ENCODE data around the gene ARHGEF6.
A peak's percentile ranks its signal among the peaks of the same experiment; 100 is the strongest.
"Not testable (repeated sequence)": the region's sequence is repeated elsewhere in the genome, so short reads cannot be mapped to it uniquely, and the experiment has no call there.

Gene ARHGEF6, protein sequence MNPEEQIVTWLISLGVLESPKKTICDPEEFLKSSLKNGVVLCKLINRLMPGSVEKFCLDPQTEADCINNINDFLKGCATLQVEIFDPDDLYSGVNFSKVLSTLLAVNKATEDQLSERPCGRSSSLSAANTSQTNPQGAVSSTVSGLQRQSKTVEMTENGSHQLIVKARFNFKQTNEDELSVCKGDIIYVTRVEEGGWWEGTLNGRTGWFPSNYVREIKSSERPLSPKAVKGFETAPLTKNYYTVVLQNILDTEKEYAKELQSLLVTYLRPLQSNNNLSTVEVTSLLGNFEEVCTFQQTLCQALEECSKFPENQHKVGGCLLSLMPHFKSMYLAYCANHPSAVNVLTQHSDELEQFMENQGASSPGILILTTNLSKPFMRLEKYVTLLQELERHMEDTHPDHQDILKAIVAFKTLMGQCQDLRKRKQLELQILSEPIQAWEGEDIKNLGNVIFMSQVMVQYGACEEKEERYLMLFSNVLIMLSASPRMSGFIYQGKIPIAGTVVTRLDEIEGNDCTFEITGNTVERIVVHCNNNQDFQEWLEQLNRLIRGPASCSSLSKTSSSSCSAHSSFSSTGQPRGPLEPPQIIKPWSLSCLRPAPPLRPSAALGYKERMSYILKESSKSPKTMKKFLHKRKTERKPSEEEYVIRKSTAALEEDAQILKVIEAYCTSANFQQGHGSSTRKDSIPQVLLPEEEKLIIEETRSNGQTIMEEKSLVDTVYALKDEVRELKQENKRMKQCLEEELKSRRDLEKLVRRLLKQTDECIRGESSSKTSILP

DNA sequence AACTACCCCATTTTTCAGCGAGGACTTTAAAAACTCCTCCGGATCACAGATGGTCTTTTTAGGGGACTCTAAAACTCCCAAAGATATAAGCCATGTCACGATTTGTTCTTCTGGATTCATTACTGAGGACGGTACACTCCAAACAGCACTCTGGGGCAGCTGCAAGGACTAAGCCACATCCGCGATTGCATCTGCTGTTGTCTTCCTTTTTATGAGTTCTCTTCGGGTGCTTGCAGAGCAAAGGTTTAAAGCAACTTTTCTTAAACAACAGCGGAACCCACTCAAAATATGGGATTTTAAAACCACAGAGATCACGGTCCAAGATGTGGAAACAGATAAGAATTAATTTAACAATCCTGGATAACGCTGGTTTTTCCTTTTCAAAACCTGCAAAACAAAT, at the start of gene ARHGEF6:
Gene ARHGEF6 (minus strand): TSS at position 170 of the 400 bp plus-strand sequence. CDS start 50 bp downstream, at position 120.
- DNase-seq: no peak

DNA sequence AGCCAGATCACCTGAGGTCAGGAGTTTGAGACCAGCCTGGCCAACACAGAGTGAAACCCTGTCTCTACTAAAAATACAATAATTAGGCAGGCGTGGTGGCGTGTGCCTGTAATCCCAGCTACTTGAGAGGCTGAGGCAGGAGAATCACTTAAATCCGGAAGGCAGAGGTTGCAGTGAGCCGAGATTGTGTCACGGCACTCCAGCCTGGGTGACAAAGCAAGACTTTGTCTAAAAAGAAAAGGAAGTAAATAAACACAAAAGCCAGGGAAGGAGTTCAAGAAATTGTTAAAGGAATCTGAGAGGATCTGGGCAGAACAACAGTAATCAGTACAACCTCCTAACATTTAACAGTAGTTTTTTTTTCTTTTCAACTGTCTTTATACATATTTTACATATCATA, 48.7 kb upstream of the ARHGEF6 start:
- DNase-seq: no peak

GRCh38 chrX:136828830-136829229, 48.1 kb upstream of the ARHGEF6 start:
- DNase-seq: no peak

GRCh38 chrX:136827026-136827425, 46.3 kb upstream of the ARHGEF6 start:
- DNase-seq: no peak

- no peak for DNase-seq
These were observed 45.0 kb upstream of the ARHGEF6 start for GRCh38 chrX:136825771-136826170.

- DNase-seq: no peak
These were observed 42.4 kb upstream of the ARHGEF6 start for GRCh38 chrX:136823175-136823574.

DNA sequence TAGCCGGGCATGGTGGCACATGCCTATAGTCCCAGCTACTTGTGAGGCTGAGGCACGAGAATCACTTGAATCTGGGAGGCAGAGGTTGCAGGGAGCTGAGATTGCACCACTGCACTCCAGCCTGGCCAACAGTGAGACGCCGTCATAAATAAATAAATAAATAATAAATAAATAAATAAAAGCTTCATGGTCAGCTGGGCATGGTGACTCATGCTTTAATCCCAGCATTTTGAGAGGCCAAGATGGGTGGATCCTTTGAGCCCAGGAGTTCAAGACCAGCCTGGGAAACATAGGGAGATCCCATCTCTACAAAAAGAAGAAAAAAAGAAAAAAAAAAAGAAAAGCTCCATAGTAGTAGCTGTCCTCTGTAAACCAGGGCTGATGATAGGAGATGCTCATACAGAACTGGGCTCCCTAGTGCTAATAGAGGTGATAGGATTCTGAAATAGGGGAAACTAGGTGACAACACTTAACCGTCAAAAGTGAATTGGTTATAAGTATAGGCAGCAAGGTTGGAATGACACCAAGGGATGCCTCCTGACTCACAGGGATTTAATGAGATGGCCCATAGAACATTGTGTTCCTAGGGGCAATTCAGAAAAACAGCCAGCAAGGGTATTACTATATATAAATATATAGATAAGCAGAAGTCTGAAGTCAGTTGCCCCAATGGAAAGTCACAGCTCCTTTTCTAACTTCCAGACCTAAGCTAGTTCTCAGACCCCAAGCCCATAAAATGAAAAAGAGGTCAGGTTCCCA, 41.8 kb upstream of the ARHGEF6 start:
- DNase-seq: no peak

- not testable (repeated sequence) for DNase-seq
These were observed 39.0 kb upstream of the ARHGEF6 start for GRCh38 chrX:136819756-136820155.

- no peak for DNase-seq
These were observed 38.4 kb upstream of the ARHGEF6 start for GRCh38 chrX:136819031-136819703.

GRCh38 chrX:136816975-136817374, 36.2 kb upstream of the ARHGEF6 start:
- DNase-seq: no peak

- no peak for DNase-seq
These were observed 34.4 kb upstream of the ARHGEF6 start for GRCh38 chrX:136814847-136815750.

- no peak for DNase-seq
These were observed 31.6 kb upstream of the ARHGEF6 start for GRCh38 chrX:136812286-136812685.

DNA sequence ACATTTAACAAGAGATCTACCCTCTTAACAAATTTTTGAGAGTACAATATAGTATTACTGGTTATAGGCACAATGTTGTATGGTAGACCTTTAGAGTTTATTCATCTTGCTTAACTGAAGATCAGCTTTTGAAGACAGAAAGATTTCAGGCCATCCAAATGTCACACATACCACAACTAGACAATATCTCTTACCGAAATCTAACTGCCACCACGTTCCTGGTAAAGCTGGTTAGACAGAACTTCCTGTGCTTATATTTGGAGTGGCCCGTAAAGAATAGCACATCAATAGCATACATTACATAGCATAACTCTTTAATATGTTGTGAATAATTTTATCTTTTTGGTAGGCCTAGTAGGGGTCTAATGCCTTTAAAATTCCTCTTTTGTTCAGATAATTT, 29.8 kb upstream of the ARHGEF6 start:
- no peak for DNase-seq

- peak; percentile 20 for DNase-seq
These were observed 26.2 kb upstream of the ARHGEF6 start for GRCh38 chrX:136806891-136807410.

DNA sequence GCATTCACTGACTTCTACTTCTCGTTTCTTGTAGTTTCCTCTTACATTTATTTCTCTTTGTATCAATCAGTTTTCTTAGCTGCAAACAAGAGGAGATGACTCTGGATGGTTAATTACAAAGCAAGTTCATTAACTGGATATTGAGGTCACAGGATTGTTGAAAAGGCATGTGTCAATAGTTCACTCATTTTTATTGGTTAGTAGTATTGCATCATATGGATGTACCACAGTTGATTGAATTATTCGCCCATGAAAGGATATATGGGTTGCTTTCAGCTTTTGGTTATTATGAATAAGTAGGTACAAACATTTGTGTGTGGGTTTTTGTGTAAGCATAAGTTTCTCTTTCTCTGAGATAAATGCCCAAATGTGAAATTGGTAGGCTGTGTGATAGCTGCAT, 21.8 kb upstream of the ARHGEF6 start:
- no peak for DNase-seq

- DNase-seq: no peak
These were observed 17.1 kb upstream of the ARHGEF6 start for GRCh38 chrX:136797787-136798186.

GRCh38 chrX:136795132-136795531, 14.4 kb upstream of the ARHGEF6 start:
- not testable (repeated sequence) for DNase-seq

DNA sequence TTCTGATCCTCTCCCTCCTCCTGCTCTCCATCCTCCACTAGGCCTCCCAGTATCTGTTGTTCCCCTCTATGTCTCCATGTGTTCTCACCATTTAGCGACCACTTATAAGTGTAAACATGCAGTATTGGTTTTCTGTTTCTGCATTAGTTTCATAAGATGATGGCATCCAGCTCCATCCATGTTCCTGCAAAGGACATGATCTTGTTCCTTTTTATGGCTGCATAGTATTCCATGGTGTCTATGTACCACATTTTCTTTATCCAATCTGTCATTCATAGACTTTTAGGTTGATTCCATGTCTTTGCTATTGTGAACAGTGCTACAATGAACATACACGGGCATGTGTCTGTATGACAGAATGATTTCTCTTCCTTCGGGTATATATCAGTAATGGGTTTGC, 13.9 kb upstream of the ARHGEF6 start:
- not testable (repeated sequence) for DNase-seq

GRCh38 chrX:136794080-136794479, 13.3 kb upstream of the ARHGEF6 start:
- DNase-seq: no peak

- no peak for DNase-seq
These were observed 9.1 kb upstream of the ARHGEF6 start for GRCh38 chrX:136789856-136790255.

- DNase-seq: no peak
These were observed 3.5 kb upstream of the ARHGEF6 start for GRCh38 chrX:136784231-136784630.
